ENCODE measurements around the gene NEO1. TPM values are rescaled to one million over a fixed set of nuclear protein-coding genes. Genes with fewer than 3 reads are reported as not detected.

The NEO1 gene
- total RNA-seq, 1 donor from 2014 or later = 75.6 TPM

DNA sequence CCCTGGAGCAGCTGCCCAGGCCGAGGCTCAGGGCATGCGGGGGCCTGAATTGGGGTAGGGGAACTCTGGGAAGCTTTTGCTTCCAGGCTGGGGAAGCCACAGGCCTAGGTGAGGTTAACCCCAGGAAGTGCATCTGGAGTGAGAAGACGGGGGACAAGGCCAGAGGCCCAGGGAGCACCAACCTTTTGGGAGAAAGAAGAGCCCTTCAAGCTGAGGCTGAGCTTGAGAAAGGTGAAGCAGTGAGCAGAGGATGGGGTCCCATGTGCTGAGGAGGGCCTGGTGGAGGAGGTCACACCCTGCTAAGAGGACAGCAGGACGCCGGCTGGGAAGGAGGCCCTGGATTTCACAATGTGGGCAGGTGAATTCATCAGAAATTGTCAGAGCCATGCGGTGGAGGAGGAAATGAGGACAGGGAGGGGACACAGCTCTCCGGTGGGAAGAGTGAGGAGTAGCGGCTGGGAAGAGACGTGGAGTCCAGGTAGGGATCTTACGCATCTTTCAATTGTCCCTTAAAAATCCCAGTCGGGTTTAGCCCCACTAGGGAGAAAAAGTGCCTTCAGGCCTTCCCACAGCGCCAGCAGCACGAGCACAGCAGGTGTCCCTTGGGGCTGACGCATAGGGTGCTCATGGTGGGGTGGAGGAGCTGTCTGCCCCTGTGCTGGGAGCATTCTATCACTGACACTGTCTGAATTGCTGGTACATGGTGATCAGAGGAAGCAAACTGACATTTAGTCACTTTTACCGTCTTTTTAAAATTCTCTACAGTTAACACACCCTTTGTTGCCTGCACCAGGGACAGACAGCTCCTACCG is 265.6 kb downstream of the NEO1 start:
- Mint-ChIP-seq H3K4me3 (peak overlapping the region; percentile 24), H3K4me1 (peaks cover 8% of the 10 kb centered on the region), H3K36me3 (ENCODE audit: low read depth) (no peaks in the 10 kb centered on the region), H3K9me3 (no peaks in the 10 kb centered on the region), H3K27ac (ENCODE audit: unreplicated experiment) (peak overlapping the region; percentile 36), H3K27me3 (ENCODE audit: low read depth) (peaks cover 2% of the 10 kb centered on the region)
- no peak for DNase-seq (ENCODE audit: low read depth, low spot score)
- TF ChIP-seq, protein P1, sequence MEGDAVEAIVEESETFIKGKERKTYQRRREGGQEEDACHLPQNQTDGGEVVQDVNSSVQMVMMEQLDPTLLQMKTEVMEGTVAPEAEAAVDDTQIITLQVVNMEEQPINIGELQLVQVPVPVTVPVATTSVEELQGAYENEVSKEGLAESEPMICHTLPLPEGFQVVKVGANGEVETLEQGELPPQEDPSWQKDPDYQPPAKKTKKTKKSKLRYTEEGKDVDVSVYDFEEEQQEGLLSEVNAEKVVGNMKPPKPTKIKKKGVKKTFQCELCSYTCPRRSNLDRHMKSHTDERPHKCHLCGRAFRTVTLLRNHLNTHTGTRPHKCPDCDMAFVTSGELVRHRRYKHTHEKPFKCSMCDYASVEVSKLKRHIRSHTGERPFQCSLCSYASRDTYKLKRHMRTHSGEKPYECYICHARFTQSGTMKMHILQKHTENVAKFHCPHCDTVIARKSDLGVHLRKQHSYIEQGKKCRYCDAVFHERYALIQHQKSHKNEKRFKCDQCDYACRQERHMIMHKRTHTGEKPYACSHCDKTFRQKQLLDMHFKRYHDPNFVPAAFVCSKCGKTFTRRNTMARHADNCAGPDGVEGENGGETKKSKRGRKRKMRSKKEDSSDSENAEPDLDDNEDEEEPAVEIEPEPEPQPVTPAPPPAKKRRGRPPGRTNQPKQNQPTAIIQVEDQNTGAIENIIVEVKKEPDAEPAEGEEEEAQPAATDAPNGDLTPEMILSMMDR (conservative IDR thresholded peaks at IDR 0.05) = no peak

GRCh38 chr15:73318463-73319351 is 266.4 kb downstream of the NEO1 start:
- H3K9me3 Mint-ChIP-seq = no peaks in the 10 kb centered on the region
- no peak overlapping the region for H3K27ac Mint-ChIP-seq (ENCODE audit: unreplicated experiment)
- TF ChIP-seq, protein P1 (conservative IDR thresholded peaks at IDR 0.05) = no peak
- H3K36me3 Mint-ChIP-seq (ENCODE audit: low read depth) = no peaks in the 10 kb centered on the region
- peak; percentile 56 for DNase-seq (ENCODE audit: low read depth, low spot score)
- H3K4me1 Mint-ChIP-seq = peaks cover 8% of the 10 kb centered on the region
- peaks cover 2% of the 10 kb centered on the region for H3K27me3 Mint-ChIP-seq (ENCODE audit: low read depth)
- H3K4me3 Mint-ChIP-seq = no peak overlapping the region

GRCh38 chr15:73319460-73320245 is 267.4 kb downstream of the NEO1 start:
- H3K27me3 Mint-ChIP-seq (ENCODE audit: low read depth) = peaks cover 2% of the 10 kb centered on the region
- TF ChIP-seq, protein P1 (conservative IDR thresholded peaks at IDR 0.05) = no peak
- H3K4me1 Mint-ChIP-seq = peaks cover 8% of the 10 kb centered on the region
- H3K9me3 Mint-ChIP-seq = no peaks in the 10 kb centered on the region
- no peaks in the 10 kb centered on the region for H3K36me3 Mint-ChIP-seq (ENCODE audit: low read depth)
- peak overlapping the region; percentile 49 for H3K4me3 Mint-ChIP-seq
- H3K27ac Mint-ChIP-seq (ENCODE audit: unreplicated experiment) = no peak overlapping the region
- no peak for DNase-seq (ENCODE audit: low read depth, low spot score)

DNA sequence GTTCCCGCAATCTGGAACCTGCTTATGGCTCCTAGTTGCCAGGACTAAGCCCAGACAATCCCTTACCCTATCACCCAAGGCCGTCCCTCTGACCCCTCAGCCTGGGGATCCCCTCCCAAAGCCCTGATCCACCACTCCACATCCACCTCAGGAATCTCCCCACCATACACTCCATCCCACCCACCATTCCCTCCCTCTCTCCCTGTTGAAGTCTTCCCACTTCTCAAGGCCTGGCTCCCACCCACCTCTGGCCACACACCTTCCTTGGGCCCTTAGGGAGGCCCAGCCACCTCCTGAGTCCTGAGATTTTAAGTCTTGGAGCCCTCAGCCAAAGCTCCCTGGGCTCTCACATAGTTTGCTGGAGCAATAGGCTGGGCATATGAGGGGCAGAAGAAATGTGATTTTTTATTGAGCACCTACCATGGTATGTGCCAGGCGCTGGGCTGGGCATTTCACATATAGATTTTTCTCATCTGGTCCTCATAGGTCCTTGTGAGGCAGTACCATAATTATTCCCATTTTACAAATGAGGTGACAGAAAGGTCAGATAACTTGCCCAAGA is 268.4 kb downstream of the NEO1 start:
- TF ChIP-seq, protein P1 (conservative IDR thresholded peaks at IDR 0.05) = no peak
- H3K4me3 Mint-ChIP-seq = no peak overlapping the region
- H3K27me3 Mint-ChIP-seq (ENCODE audit: low read depth) = peaks cover 2% of the 10 kb centered on the region
- peaks cover 10% of the 10 kb centered on the region for H3K4me1 Mint-ChIP-seq
- DNase-seq (ENCODE audit: low read depth, low spot score) = no peak
- H3K9me3 Mint-ChIP-seq = no peaks in the 10 kb centered on the region
- H3K36me3 Mint-ChIP-seq (ENCODE audit: low read depth) = no peaks in the 10 kb centered on the region
- no peak overlapping the region for H3K27ac Mint-ChIP-seq (ENCODE audit: unreplicated experiment)

Data from neural crest cell (in vitro differentiated cells).